HL-60 (cell line): ENCODE measurements around the gene GSX2.

Source experiments
- CTCF ChIP-seq: IDR thresholded peaks from one replicate; pipeline ENCODE4 v1.5.1; 2011; ENCODE audit warnings: low read length, control low read depth, inconsistent platforms; ENCODE audit not compliant: insufficient read depth
- GABPA ChIP-seq: IDR thresholded peaks from 2 replicates; pipeline ENCODE4 v1.6.1; 2012; ENCODE audit warnings: low read depth
- POLR2AphosphoS5 ChIP-seq: IDR thresholded peaks from 2 replicates; pipeline ENCODE4 v1.6.1; 2012; ENCODE audit warnings: low read depth
- REST ChIP-seq: IDR thresholded peaks from 2 replicates; pipeline ENCODE4 v1.6.1; 2012; ENCODE audit warnings: low read depth; ENCODE audit not compliant: insufficient replicate concordance
- SPI1 ChIP-seq: IDR thresholded peaks from 2 replicates; pipeline ENCODE4 v1.6.1; 2012; ENCODE audit warnings: low read depth, mild to moderate bottlenecking, borderline replicate concordance

GRCh38 chr4:54140287-54140686, 40.3 kb downstream of the GSX2 start:
- TF ChIP-seq CTCF = no peak
- TF ChIP-seq REST = no peak
- no peak for TF ChIP-seq POLR2AphosphoS5
- no peak for TF ChIP-seq GABPA
- TF ChIP-seq SPI1 = no peak
